Adrenal gland (tissue), 12 donors: ENCODE data around the gene OLA1. TPM values are rescaled to one million over a fixed set of nuclear protein-coding genes. Genes with fewer than 3 reads are reported as not detected.

ENCODE experiments used
- DNase-seq, 7 donors: peaks; one replicate each; pipeline ENCODE4 v3.0.0-alpha.2; 2019 to 2020
- H3K27ac ChIP-seq, 5 donors: fragments of 200-600 bp; sonication (generic) in 4 of 5; 1 replicate in 3 of 5; 2 replicates in 2 of 5; pipeline versions ENCODE4 v1.5.1 to v1.8.0; 2016 to 2020; ENCODE audit warnings: mild to moderate bottlenecking in 1 of 5
- H3K27me3 ChIP-seq: fragments of 200-600 bp; 2 replicates; pipeline ENCODE4 v1.8.0; 2021
- H3K36me3 ChIP-seq, 2 donors: fragments of 200-600 bp; replicated peaks in 1 of 2; 1 replicate in 1 of 2; 2 replicates in 1 of 2; pipeline versions ENCODE4 v1.5.1 to v1.8.0; 2018 to 2022
- H3K4me1 ChIP-seq, 2 donors: fragments of 200-600 bp; replicated peaks in 1 of 2; 1 replicate in 1 of 2; 2 replicates in 1 of 2; pipeline versions ENCODE4 v1.5.1 to v1.8.0; 2018 to 2021
- H3K4me3 ChIP-seq, 4 donors: fragments of 200-600 bp; sonication (generic) in 3 of 4; one replicate each; pipeline ENCODE4 v1.5.1; 2016 to 2018
- H3K9me3 ChIP-seq, 3 donors: fragments of 200-600 bp; sonication (generic) in 1 of 3; replicated peaks in 1 of 3; 1 replicate in 2 of 3; 2 replicates in 1 of 3; pipeline versions ENCODE4 v1.5.1 to v1.8.0; 2016 to 2021
- POLR2A ChIP-seq, 2 donors: fragments of 450-650 bp; IDR thresholded peaks; one replicate each; pipeline ENCODE4 v1.6.1; 2017; ENCODE audit warnings: antibody characterized with exemption in 2 of 2, mild to moderate bottlenecking in 2 of 2, moderate library complexity in 1 of 2
- WGBS, 4 donors: extraction: QIAGEN DNeasy Blood & Tissue Kit in 2 of 4; methylation state at CpG; one replicate each; pipeline versions ENCODE4 v1.1.5 to v1.1.7; 2013 to 2017; 5-methylcytosine and 5-hydroxymethylcytosine counted together
- intact Hi-C, 2 donors: fragments of 100-400 bp; cut with DNase I; formaldehyde crosslinking; loops; one replicate each; pipeline versions ENCODE4 v1.14.1 to v1.15.0; 2022 to 2023
- polyA plus RNA-seq, 3 donors: library from polyadenylated mRNA; stranded (reverse); fragments of 200-250 nt in 2 of 3; fragments of 350-450 nt in 1 of 3; fragmentation: Illumina TruSeq in 1 of 3; extraction: RNeasy Lipid Tissue Mini Kit (QIAGEN cat#74804) in 1 of 3; gene quantifications; one replicate each; pipeline ENCODE4 v1.2.3, GENCODE V29; 2013 to 2014
- total RNA-seq, 9 donors: library from RNA; depleted of rRNA in 4 of 9; stranded (reverse); fragments of >200 nt in 4 of 9; fragments of 120-200 nt in 1 of 9; fragmentation: NEBNext Ultra II Directional in 1 of 9; extraction: Animal tissue kit (Norgen Biotek cat#: 25700) in 1 of 9; gene quantifications; one replicate each; pipeline versions ENCODE4 v1.1.0 to v1.2.4, GENCODE V29; 2013 to 2023
- TF ChIP-seq, protein P1 (sequence below), 6 experiments: fragments of 450-650 bp in 4 of 6; fragments of 200-600 bp in 2 of 6; sonication (generic) in 1 of 6; IDR thresholded peaks; 1 replicate in 5 of 6; 2 replicates in 1 of 6; pipeline versions ENCODE4 v1.5.1 to v1.8.0; 2016 to 2021; ENCODE audit warnings: antibody characterized with exemption in 6 of 6, mild to moderate bottlenecking in 2 of 6, moderate library complexity in 1 of 6
- donor health status: healthy with polysubstance abuse.
- donor health status: Bipolar disorder and iron deficiency.
- donor health status: DM: yes; HTN: yes; CAD: no.
- donor health status: DM: no; HTN: no; CAD: no.
- donor health status: DM: no; HTN: no; CAD: no.
- donor health status: DM: yes; HTN: yes; CAD: no.

OLA1 gene
- total and polyA plus RNA-seq, 12 donors, result 30.1 to 182 (median 68.9) TPM

DNA sequence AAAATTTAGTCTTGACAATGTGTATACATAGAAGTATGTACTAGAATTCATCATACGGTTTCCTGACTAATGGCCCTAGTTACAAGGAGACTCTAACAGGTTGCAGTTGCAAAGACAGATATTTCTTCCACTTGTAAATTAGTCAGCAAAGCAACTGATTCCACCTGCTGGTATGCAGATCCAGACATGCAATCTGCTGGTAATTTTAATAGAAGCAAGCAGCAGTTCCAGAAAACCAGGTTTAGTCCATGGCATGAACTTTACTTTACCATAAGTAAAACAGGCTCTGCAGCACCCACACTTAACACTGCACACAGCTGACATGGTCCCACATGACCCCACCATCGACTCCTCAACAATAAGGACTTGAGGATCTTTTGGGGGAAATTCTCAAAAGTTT is 172.3 kb downstream of the OLA1 start:
- TF ChIP-seq, protein P1, sequence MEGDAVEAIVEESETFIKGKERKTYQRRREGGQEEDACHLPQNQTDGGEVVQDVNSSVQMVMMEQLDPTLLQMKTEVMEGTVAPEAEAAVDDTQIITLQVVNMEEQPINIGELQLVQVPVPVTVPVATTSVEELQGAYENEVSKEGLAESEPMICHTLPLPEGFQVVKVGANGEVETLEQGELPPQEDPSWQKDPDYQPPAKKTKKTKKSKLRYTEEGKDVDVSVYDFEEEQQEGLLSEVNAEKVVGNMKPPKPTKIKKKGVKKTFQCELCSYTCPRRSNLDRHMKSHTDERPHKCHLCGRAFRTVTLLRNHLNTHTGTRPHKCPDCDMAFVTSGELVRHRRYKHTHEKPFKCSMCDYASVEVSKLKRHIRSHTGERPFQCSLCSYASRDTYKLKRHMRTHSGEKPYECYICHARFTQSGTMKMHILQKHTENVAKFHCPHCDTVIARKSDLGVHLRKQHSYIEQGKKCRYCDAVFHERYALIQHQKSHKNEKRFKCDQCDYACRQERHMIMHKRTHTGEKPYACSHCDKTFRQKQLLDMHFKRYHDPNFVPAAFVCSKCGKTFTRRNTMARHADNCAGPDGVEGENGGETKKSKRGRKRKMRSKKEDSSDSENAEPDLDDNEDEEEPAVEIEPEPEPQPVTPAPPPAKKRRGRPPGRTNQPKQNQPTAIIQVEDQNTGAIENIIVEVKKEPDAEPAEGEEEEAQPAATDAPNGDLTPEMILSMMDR (IDR thresholded peaks at IDR 0.05), result no peak
- DNase-seq, result no peak
- intact Hi-C loops, result no loop called here
- no peak overlapping the region for H3K27ac ChIP-seq
- H3K4me1 ChIP-seq, result no peaks in the 10 kb centered on the region
- H3K27me3 ChIP-seq, result no peaks in the 10 kb centered on the region
- 89 to 98% (median 93%) methylated on average over 2 of the region's 2 CpGs for WGBS, 4 donors
- no peaks in the 10 kb centered on the region for H3K36me3 ChIP-seq
- no peak overlapping the region for H3K4me3 ChIP-seq
- H3K9me3 ChIP-seq, result no peaks in the 10 kb centered on the region

DNA sequence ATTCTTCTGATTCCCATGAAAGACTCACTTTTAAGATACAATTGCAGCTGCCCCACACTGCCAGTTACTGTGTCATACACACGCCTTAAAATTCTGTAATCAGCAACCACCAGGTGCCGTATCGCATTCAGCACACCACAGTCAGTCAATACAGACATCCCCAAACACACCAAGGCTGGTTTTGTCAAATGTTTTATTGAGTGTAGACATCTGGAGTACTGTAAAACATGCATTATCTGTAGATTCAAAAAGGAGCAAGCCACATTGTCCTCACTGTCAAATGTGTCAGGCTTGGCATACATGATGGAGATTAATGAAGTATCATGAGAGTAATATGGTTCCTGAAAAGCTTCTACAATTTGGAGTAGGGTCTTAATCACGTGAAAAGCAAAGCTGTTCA is 173.5 kb downstream of the OLA1 start:
- intact Hi-C loops, result no loop called here
- Histone ChIP-seq H3K27me3 (no peaks in the 10 kb centered on the region), H3K4me1 (no peaks in the 10 kb centered on the region), H3K9me3 (no peaks in the 10 kb centered on the region), H3K36me3 (no peaks in the 10 kb centered on the region), H3K27ac (no peak overlapping the region), H3K4me3 (no peak overlapping the region)
- no peak for DNase-seq
- no peak for TF ChIP-seq POLR2A (IDR thresholded peaks at IDR 0.05)
- TF ChIP-seq, protein P1 (IDR thresholded peaks at IDR 0.05), result no peak
- 95 to 98% (median 97%) methylated on average over 4 of the region's 4 CpGs for WGBS, 4 donors

DNA sequence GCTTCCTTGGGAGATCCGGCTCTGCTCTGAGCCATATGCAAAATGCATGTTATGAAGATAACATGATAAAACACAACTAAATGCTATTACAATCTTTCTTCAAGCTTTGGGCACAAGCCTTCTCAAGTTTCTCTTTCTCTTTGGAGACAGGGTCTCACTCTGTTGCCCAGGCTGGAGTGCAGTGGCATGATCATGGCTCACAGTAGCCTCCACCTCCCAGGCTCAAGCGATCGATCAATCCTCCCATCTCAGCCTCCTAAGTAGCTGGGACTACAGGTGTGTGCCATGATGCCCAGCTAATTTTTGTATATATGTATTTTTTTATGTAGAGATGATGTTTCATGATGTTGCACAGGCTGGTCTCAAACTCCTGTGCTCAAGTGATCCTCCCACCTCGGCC is 175.5 kb downstream of the OLA1 start:
- WGBS, 4 donors, result 96 to 100% (median 98%) methylated on average over 4 of the region's 4 CpGs
- TF ChIP-seq, protein P1 (IDR thresholded peaks at IDR 0.05), result no peak
- no peak for TF ChIP-seq POLR2A (IDR thresholded peaks at IDR 0.05)

DNA sequence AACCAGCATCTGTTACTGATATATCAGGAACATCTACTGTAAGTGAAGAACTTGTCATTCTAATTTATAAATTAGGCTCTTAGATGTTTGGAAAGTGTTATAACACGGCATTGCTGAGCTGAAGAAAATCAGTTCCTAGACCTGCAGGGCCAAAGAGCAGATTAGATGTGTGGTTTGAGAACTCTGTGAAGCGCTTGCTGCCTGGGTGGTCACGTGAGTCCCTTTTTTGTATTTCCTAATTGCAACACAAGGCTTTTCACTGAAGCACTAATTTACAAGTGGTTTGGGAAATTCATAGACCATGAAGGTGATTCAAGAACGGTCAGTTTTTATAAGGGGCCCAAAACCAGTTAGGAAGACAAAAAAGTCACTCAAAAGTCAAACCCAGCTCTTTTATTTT is 176.3 kb downstream of the OLA1 start:
- Histone ChIP-seq H3K36me3 (no peaks in the 10 kb centered on the region), H3K4me3 (no peak overlapping the region), H3K4me1 (no peaks in the 10 kb centered on the region), H3K27ac (no peak overlapping the region), H3K27me3 (no peaks in the 10 kb centered on the region), H3K9me3 (no peaks in the 10 kb centered on the region)
- WGBS, 4 donors, result 77 to 83% (median 80%) methylated on average over 4 of the region's 4 CpGs
- no peak for TF ChIP-seq POLR2A (IDR thresholded peaks at IDR 0.05)
- TF ChIP-seq, protein P1 (IDR thresholded peaks at IDR 0.05), result no peak
- no peak for DNase-seq
- intact Hi-C loops, result no loop called here

More for the DNA sequence above, 175.5 kb downstream of the OLA1 start:
- no peak overlapping the region for H3K4me3 ChIP-seq
- no peaks in the 10 kb centered on the region for H3K9me3 ChIP-seq
- H3K4me1 ChIP-seq, result no peaks in the 10 kb centered on the region
- no peaks in the 10 kb centered on the region for H3K27me3 ChIP-seq
- H3K27ac ChIP-seq, result no peak overlapping the region
- H3K36me3 ChIP-seq, result no peaks in the 10 kb centered on the region
- no peak for DNase-seq
- intact Hi-C loops, result no loop called here
